CD4-positive, alpha-beta T cell treated with Interleukin-12 subunit alpha and Interleukin-12 subunit beta, for 1 hour (primary cell): ENCODE measurements around the gene HHATL.
"Not testable (repeated sequence)": the region's sequence is repeated elsewhere in the genome, so short reads cannot be mapped to it uniquely, and the experiment has no call there.

Experiments
- DNase-seq: peaks from one replicate; pipeline ENCODE4 v3.0.0-alpha.2; 2020

The HHATL gene

DNA sequence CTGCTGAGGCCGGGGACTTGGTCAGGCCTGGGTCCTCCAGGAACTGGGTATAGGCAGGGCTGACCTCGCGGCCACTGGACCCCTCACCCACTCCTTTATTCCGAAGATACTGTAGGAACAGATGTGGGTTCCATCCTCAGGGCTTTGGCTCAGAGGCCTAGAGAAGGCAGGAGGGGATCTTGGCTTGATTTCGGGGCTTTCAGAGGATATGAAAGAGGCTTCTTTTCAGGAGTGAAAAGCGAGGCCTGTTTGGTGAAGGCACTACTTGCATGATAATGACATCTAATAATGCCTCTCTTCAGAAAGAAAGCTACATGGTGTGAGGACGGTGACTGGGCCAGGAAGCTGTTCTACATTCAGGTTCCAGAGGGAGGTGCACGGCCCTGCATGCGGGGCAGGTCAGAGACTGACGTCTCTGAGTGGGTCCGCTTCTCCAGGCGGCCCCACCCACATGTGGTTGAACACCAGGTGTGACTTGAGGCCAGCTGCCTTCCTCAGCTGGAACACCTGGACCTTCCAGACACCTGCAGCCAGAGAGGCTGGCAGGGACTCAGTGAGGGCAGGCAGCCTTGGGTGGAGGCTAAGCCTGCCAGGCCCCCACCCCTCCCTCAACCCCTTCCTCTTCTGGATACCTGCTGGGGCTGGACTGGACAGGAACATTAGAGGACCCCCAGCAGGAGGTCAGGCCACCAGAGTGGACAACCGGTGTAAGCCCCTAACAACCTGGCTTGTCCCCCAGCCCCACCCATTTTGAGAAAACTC is 31.1 kb upstream of the HHATL start:
- no peak for DNase-seq

DNA sequence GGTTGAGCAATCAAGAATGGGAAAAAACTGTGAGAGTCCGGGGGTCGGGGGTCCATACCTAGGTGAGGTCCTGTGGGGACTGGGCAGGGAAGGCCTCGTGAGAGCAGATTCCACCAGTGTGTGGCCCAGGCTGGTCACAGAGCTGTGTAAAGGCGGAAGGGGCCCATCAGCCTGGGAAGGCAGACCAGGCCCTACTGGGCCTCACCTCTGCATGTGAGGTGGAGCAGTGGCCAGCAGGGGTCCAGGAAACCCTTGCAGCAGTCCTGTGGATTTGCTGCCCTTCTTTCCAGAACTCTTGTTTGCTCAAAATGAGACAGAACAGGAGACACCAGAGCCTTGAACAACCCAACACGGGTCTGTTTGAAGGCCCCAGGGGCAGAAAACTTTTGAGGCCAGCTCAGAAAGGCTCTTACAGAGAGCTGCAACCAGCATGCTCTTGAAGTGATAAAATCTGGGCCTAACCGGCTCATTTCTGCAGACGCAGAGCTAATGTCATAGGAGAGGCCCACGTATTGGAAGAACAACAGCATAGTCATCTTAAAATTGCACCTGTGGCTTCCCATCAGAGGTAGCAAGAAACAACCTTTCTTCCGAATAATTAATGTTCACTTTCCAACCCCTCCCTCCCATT is 30.3 kb upstream of the HHATL start:
- DNase-seq = no peak

DNA sequence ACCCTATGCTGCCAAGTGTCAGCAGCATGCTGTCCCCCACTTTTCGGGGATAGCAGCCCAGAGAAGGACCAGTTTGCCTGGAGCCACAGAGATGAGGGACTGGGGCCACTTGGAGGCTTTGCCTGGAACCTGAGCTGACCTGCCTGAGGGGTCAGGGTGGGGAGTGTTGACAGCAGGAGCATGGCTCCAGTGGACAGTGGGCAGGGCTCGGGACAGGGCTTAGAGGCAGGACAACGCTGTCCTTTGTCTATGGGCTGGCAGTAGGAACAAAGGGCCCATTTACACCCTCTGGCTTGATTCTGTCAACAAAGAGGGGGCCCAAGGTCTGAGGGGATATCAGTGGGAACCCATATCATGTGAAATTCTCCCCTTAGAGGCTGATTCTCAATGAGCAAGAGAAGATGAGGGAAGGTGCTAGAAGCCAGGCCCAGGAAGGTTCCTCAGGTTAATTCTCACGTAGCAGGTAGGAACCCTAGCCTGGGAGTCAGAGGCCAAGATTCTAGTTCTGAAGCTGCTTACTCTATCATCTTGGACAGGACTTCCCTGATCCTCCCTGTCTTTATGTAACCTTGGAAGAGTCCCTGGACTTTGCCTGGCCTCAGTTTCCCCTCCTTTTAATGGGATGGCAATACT is 29.7 kb upstream of the HHATL start:
- DNase-seq = no peak

DNA sequence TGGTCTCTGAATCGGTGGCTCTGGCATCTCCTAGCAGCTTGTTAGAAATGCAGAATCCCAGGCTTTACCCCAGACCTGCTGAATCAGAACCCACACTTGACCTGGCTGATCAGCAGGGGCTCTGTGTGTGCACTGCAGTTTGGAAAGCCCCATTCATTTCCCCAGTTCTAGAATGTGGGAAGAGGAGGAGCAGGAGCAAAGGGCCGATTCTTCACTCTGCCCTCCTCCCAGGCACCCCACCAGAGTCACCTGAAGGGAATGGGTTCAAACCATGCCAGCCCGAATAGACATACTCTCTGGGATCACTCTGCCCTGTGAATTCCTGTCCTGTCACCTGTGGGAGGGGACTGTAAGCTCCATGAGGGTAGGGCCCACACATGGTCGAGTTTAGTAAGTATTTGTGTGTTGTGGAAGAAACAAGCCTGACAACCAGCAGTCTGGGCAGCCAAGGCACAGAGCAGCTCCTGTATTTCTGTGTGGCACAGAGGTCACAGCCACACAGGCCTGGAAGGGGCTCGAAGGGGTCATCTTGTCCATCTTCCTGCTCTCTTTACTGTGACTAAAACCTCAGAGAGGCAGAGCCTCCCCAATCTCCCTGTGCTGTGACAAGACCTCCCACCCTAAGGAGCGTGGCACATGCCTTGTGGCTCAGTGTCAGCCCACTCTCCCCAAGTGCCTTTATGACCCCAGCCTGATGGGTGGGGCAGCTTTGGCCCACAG is 29.0 kb upstream of the HHATL start:
- DNase-seq = no peak

DNA sequence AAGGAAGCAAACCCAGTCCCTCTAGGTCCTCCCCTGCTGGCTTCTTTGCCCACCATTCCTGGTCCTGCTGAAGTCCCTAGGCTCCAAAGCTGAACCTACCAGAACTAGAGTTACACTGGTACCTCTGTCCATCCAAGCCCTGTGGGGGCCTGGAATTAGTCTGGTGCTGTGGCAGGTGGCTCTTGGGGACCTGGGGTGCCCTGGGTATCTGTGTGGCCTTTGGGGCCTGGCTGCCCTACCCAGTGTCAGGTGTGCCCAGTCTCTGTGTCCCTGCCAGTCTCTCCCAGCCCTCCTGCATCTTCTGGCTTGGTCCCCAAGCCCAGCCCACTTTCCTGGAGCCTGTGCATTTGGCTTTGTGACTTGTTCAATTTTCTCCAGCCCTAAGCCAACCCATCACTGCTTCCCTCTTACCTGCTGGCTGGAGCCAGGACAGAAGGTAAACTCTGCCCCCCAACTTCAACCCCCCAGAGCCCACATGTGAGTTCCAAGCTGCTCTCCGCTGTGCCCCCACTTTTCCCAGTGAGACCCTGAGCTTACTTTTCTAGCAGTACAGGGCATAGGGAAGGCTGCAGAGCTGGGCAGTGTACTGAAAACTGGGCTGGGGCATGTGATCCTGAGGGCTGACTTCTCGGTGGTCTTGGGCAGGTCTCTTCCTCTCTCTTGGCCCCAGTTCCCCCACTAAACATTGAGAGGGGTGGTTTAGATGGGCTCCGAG is 28.3 kb upstream of the HHATL start:
- DNase-seq = no peak

DNA sequence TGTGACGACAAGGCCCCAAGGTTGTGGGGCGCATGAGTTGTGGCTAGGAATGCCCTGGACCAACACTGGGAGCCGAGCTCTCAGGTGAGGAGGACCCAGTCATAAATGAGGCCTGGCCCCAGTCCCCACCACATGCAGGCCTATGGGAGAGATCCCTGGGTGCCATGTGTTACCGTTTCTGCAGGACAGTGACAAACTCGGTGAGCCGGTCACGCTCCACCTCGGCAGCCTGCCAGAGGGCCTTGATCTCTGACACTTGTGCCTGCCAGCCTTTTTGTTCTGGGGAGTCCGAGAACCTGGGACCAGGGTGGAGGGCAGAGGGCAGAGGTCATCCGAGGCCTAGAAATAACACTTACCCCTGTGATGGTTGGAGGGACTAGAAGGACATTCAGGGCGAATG is 27.7 kb upstream of the HHATL start:
- DNase-seq = no peak

DNA sequence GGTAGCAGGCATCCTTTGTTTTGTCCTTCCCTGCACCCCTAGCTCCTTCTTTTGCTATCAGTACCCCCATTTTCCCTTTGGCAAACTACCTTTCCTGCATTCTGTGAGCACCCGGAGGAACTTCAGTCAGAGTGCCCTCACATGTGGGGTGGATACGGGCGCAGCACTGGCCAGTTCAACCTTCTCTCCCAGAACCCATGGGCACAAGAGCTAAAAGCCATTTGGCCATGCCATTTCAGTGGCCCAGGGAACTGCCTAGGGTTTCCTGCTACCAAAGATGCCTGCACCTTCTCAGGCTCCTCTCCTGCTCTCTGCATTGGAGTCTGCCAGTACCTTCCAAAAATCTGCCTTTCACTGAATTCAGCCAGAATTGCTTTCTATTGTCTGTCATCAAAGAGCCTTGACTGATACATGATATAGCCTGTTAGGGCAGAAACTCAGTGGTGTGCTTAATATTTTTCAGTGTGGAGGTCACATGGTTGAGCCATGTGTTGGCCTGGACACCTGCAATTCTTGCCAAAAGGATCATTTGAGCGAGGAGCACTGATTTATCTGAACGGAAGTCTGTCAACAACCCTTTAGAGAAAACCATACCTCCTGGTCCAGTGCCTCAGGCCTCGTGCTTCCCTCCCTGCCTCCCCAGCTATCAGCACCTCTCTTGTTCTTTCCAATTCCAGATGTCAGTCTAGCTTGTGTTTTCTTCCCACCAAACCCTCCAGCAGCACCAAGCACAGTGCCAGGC is 27.0 kb upstream of the HHATL start:
- DNase-seq = no peak

DNA sequence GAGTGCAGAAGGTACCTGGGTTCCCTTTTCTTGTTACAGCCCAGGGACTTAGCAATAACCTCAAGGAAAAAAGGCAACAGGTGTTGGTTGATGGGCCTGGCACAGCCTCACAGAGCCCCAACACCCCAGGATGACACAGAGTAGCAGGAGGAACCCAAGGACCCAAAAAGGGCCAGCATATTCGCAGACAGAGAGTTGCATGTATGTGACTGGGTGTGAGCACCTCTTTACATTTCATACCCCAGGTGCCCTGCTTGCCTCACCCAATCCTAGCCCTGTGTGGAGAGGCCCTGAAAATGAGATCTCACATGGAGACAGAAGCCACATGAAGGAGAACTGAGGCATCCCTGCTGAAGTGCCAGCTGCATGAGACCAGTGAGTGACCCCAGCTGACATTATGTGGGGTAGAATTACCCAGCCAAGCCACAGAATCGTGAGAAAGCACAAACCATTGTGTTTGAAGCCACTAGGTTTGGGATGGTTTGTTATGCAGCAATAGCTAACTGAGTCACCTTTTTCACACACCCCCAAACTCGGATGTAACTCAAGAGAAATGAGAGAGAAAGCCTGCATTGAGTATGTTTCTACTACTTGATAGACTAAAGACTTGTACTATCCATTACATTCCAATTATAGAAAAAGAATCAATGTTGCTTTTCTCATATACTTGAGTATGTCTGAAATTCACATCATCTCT is 26.2 kb upstream of the HHATL start:
- no peak for DNase-seq

DNA sequence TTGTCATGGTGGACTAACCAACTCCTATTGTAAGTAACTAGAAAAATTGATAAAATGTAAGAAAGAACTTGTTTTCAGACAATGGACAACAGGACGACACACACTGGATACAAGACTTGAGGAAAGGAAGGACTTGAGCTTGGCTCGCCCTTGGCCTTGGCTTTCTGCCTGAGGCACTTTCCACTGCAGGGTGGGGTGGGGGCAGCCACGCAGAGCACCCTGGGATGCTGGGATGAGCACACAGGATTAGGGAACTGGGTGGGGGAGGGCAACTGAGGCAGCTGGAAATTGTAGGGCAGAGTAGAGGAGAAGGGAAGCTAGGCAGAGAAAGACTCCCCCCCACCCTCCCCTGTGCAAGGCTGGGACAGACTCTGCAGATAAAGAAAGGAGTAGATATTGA is 25.5 kb upstream of the HHATL start:
- DNase-seq = no peak

DNA sequence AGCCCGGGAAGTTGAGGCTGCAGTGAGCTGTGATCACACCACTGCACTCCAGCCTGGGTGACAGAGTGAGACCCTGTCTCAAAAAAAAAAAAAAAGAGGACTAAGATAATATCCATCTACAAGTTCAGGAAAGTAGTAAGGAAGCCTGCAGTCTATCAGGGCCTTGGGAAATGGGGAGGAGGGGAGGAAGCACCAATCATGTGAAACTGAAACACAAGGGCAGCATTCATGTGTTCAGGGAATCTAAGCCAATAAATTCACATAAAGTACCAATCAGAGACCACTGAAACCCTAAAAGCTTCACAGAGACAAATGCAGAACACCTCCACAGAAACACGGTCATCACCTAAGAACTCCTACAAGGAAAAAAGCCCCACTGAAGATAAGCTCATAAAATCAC is 22.9 kb upstream of the HHATL start:
- DNase-seq = no peak

DNA sequence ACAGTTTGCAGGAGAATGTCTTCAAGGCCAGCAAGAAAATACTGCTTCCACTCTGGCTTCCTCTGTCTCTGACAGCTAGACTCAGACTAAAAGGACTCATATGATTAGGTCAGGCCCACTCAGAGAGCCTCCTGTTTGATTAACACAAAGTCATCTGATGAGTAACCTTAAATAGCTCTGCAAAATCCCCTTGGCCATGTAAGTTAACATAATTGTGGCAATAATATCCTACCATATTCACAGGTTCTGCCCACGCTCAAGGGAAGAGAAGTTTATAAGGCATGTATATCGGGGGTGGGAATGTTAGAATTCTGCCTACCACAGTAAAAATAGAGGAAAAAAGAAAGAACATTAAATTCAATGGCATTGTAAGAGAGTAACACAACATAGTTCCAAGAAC is 20.6 kb upstream of the HHATL start:
- DNase-seq = no peak

DNA sequence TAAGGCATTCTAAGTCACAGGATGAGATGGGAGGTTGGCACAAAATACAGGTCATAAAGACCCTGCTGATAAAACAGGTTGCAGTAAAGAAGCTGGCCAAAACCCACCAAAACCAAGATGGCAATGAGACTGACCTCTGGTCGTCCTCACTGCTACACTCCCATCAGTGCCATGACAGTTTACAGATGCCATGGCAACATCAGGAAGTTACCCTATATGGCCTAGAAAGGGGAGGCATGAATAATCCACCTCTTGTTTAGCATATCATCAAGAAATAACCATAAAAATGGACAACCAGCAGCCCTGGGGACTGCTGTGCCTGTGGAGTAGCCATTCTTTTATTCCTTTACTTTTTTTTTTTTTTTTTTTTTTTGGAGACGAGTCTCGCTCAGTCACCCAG is 19.8 kb upstream of the HHATL start:
- not testable (repeated sequence) for DNase-seq

DNA sequence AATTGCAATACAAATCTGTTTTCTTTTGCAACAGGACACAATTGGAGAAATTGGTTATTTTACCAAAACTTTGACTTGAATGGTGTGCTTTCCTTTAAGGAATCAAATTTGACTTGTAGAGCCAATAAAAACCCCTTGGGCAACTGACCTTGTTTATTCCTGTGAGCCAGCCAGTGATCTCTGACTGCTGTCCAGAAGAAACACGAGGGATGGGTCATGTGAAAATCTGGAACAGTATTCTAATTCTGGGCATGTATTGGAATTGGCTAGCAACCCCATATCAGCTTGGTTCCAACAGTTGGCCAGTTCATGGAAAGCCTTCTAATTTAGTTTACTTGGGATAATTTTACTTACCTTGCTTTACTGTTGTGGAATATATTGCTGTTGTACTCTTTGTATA is 19.1 kb upstream of the HHATL start:
- no peak for DNase-seq

DNA sequence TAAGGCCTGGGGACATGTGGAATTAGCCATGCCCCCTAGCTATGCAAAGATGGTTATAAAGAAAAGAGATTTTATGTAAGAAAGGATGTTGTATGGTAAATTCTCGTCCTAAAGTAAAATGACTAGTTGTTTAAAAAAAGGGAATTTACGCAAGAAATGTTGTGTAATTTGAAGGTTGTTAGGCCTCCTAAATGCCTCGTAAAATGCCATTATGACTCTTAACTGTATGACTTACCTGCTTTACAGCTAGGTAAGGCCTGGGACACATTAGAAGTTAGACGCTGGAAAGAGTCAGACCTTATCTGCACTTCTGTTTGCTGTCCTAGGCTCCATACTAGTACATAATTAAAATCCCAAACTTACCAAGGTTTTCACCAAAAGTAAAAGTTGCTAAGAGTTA is 17.5 kb upstream of the HHATL start:
- no peak for DNase-seq

DNA sequence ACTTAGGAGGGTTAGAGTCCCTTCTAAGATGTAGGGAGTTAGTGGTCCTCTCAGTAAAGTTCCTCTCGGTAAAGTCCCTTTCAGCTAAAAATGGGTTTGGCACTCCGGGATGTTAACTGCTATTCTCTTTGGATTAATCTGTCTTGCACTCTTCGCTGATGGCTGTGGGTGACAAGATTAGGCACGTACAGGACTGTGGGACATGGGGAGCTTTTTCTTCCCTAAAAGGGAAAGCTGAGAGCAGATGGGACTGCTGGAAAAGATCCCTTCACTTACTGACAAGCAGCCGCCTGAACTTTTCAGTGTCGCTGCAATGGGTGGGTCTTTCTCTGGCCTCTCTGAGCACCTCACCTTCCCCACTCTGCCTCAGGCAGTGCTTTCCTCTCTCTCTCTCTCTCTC is 16.4 kb upstream of the HHATL start:
- no peak for DNase-seq

DNA sequence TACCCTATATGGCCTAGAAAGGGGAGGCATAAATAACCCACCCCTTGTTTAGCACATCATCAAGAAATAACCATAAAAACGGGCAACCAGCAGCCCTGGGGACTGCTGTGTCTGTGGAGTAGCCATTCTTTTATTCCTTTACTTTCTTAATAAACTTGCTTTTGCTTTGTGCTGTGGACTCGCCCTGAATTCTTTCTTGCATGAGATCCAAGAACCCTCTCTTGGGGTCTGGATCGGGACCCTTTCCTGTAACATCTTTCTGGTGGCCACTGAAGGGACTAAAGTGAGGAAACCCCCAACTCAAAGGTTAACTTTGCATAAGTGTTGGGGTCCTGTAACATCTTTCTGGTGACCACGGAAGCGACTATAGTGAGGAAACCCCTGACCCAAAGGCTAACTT is 15.7 kb upstream of the HHATL start:
- DNase-seq = no peak

DNA sequence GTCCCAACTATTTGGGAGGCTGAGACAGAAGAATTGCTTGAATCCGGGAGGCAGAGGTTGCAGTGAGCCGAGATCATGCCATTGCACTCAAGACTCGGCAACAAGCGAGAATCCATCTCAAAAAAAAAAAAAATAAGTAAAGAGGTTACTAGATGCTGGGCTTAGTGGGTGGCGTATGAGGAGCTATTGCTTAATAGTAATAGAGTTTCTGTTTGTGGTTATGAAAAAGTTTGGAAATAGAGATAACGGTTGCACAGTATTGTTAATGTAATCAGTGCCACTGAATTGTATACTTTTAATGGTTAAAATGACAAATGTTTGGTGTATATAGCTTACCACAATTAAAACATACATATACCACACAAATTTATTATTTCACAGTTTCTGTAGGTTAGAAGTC is 14.7 kb upstream of the HHATL start:
- DNase-seq = no peak

DNA sequence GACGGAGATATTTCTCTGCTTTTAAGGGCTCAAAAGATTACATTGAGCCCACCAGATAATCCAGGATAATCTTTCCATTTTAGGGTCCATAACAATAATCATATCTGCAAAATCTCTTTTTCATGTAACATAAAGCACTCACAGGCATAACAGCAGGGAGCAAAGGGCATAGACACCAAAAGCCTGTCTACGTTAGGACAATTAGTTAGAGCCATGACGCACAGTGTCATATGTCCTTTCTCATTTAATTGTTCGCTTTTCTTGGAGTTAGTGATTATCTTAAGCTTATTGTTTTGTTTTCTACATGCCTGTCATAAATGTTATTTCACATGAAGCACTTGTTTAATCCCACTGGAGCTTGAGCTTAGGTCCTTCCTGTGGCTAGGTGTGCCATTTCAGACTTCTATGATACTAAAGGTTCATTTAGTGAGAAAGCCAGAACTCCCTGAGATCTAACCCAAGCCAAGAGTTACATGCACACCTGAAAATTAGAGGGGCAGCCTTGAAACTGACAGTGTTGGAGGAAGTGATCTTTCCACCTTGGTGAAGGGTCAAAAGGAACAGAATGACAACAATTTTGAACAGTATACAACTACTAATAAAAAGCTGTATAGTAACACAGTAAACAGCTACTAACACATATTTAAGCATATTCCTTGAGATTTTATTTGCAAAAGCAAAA is 11.7 kb upstream of the HHATL start:
- no peak for DNase-seq

DNA sequence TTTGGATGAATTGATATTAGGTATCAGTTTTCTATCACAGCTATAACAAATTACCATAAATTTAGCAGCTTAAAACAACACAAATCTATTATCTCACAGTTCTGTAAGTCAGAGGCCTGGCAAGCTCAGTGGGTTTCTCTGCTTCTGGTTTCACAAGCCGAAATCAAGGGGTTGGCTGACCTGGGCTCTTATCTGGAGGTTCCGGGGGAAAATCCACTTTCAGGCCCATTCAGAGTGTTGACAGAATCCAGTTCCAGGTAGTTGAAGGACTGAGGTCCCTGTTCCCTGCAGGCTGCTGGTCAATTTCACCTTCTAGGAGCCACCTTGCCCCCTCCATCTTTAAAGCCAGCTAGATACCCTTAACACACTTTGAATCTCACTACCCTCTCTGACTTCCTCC is 11.1 kb upstream of the HHATL start:
- no peak for DNase-seq

DNA sequence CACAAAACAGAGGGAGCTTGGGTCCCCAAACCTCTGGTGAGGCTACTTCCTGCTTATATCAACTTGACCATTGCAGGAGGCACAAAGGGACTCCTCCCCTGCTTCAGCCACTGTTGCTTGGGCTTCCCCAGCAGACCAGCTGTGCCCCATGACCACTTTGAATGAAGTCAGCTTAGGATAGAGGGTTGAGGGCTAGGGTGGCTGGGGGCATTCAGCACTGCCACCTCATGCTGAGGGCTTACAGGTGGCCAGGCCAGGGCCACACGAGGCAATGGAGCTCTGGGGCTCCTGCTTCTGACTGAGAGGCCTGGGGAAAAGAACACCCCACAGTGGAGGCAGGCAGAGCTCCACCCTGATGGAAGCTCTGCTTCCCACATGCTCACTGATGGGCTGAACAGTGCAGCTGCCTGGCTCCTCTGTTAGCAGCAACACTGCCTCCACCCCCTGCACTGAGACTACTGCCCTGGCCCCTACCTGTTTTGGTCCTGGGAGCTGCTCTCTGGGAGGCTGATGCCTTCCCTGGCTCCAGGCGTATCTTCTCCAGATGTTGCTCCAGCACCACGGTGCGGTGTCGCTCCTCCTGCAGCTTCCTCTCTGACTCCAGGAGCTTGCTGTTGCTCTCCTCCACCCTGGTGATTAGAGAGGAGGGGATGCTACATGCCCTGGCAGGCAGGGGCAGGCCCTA is 10.2 kb upstream of the HHATL start:
- no peak for DNase-seq

DNA sequence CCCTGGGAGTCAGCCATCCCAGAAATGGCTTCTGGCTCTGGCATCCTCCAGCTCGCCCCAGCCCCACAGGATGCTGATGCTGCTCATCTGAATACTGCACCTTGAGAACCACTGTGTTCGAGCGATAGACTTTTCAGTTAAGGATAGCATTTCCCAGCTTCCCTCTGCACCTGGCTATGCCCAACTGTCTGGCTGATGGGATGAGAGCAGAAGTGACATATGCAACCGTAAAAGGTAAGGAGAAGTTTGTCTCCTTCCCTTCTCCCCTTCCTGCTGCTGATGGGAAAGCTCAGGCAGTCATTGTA is 9.7 kb upstream of the HHATL start:
- DNase-seq = no peak
